GM18873 (cell line): Measurements from ENCODE around the gene PRKG1.

Experiments used
- ATAC-seq: cut with Tn5 transposase; IDR thresholded peaks from one replicate; pipeline ENCODE4 v1.9.1; 2021; ENCODE audit warnings: mild to moderate bottlenecking, moderate library complexity, moderate number of reproducible peaks; ENCODE audit not compliant: unreplicated experiment, low FRiP score

The PRKG1 gene

GRCh38 chr10:52337225-52337624 lies 1262.9 kb downstream of the PRKG1 start:
- no peak for ATAC-seq

- ATAC-seq: no peak
Measured at GRCh38 chr10:52343439-52343838, 1269.2 kb downstream of the PRKG1 start.

GRCh38 chr10:52346394-52347326 lies 1272.4 kb downstream of the PRKG1 start:
- ATAC-seq: no peak

- no peak for ATAC-seq
Measured at GRCh38 chr10:52347327-52347667, 1273.0 kb downstream of the PRKG1 start.
